Colonic mucosa (tissue), 4 donors: ENCODE data around the gene RBL2. TPM values are rescaled to one million over a fixed set of nuclear protein-coding genes. Genes with fewer than 3 reads are reported as not detected.
"Not testable (repeated sequence)": the region's sequence is repeated elsewhere in the genome, so short reads cannot be mapped to it uniquely, and the experiment has no call there.

Source experiments
- DNase-seq: peaks from one replicate; pipeline ENCODE4 v3.0.0-alpha.2; 2020
- H3K27ac ChIP-seq: fragments of 200-600 bp; one replicate; pipeline ENCODE4 v1.8.0; 2021
- H3K27me3 ChIP-seq: fragments of 200-600 bp; one replicate; pipeline ENCODE4 v1.8.0; 2021
- H3K36me3 ChIP-seq: fragments of 200-600 bp; one replicate; pipeline ENCODE4 v1.8.0; 2021
- H3K4me1 ChIP-seq: fragments of 200-600 bp; one replicate; pipeline ENCODE4 v1.8.0; 2021; ENCODE audit warnings: mild to moderate bottlenecking
- H3K4me3 ChIP-seq: fragments of 200-600 bp; one replicate; pipeline ENCODE4 v1.8.0; 2021
- H3K9ac ChIP-seq, 2 donors: one replicate each; pipeline ENCODE4 v1.7.0; 2013; ENCODE audit warnings: control low read depth in 2 of 2, low read depth in 2 of 2, low read length in 2 of 2
- H3K9me3 ChIP-seq: fragments of 200-600 bp; one replicate; pipeline ENCODE4 v1.8.0; 2021
- CTCF ChIP-seq: fragments of 200-600 bp; IDR thresholded peaks from one replicate; pipeline ENCODE4 v1.8.0; 2022; ENCODE audit warnings: antibody characterized with exemption, mild to moderate bottlenecking
- intact Hi-C: fragments of 100-400 bp; cut with DNase I; formaldehyde crosslinking; loops from one replicate; pipeline ENCODE4 v1.14.1; 2022
- total RNA-seq, 2 donors: library from RNA; stranded (reverse); fragmentation: NEBNext Ultra II Directional in 1 of 2; extraction: Animal tissue kit (Norgen Biotek cat#: 25700) in 1 of 2; gene quantifications; one replicate each; pipeline ENCODE4 v1.2.1, GENCODE V29; 2021
- donor health status: healthy.
- donor health status: DM: no; HTN: no; CAD: no.
- donor health status: DM: no; HTN: no; CAD: no.

RBL2 gene
- total RNA-seq, 2 donors from 2014 or later: 46.9 to 61.3 TPM

- Histone ChIP-seq H3K27me3 (no peaks in the 10 kb centered on the region), H3K4me3 (no peak overlapping the region), H3K27ac (no peak overlapping the region), H3K4me1 (no peaks in the 10 kb centered on the region), H3K9ac (no peak overlapping the region), H3K36me3 (no peaks in the 10 kb centered on the region), H3K9me3 (no peaks in the 10 kb centered on the region)
- intact Hi-C loops: no loop called here
- TF ChIP-seq CTCF: no peak
- DNase-seq: no peak
Measured at GRCh38 chr16:53415504-53415903, 18.8 kb upstream of the RBL2 start.

DNA sequence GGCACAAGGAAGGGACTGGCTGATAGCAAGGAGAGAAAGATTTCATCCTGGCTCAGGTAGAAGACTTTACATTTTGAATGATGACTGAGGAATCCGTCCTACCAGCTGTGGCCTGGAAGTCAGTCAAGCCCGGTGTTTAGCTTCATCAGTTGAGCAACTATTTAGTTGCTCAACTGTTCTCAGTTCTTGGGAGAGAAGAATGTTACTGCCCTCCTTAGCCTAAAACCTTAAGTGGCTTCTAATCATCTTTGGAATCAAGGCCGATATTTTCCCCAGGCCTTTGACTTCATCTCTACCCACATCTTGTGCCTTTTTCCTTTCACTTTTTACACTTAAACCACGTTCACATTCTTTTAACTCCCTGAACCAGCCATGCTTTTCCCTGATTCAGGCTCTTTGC, 17.3 kb upstream of the RBL2 start:
- intact Hi-C loops: no loop called here

DNA sequence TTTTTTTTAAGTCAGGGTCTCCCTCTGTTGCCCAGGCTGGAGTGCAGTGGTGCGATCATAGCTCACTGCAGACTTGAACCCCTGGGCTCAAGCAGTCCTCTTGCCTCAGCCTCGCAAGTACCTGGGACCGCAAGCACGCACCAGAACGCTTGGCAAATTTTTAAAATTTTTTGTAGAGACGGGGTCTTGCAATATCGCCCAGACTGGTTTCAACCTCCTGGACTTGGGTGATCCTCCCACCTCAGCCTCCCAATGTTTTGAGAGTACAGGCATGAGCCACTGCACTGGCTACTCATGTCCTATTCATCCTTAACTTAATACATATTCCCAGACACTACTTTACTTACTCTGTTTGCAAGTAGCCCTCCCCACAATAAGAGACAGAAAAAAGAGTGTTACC, 16.3 kb upstream of the RBL2 start:
- no peaks in the 10 kb centered on the region for H3K27me3 ChIP-seq
- no peak for DNase-seq
- TF ChIP-seq CTCF: no peak
- H3K27ac ChIP-seq: no peak overlapping the region
- H3K9me3 ChIP-seq: no peaks in the 10 kb centered on the region
- no peaks in the 10 kb centered on the region for H3K4me1 ChIP-seq
- H3K36me3 ChIP-seq: no peaks in the 10 kb centered on the region
- intact Hi-C loops: no loop called here
- H3K4me3 ChIP-seq: no peak overlapping the region
- no peak overlapping the region for H3K9ac ChIP-seq

More for the DNA sequence above, 17.3 kb upstream of the RBL2 start:
- H3K9ac ChIP-seq: no peak overlapping the region
- H3K4me1 ChIP-seq: no peaks in the 10 kb centered on the region
- H3K27me3 ChIP-seq: no peaks in the 10 kb centered on the region
- DNase-seq: no peak
- H3K36me3 ChIP-seq: no peaks in the 10 kb centered on the region
- no peak overlapping the region for H3K4me3 ChIP-seq
- no peak for TF ChIP-seq CTCF
- H3K27ac ChIP-seq: no peak overlapping the region
- H3K9me3 ChIP-seq: no peaks in the 10 kb centered on the region

- H3K36me3 ChIP-seq, H3K9me3 ChIP-seq, DNase-seq, H3K9ac ChIP-seq, H3K4me3 ChIP-seq, intact Hi-C loops, H3K27ac ChIP-seq, H3K27me3 ChIP-seq, H3K4me1 ChIP-seq: not testable (repeated sequence)
Measured at GRCh38 chr16:53419383-53419709, 14.9 kb upstream of the RBL2 start.

DNA sequence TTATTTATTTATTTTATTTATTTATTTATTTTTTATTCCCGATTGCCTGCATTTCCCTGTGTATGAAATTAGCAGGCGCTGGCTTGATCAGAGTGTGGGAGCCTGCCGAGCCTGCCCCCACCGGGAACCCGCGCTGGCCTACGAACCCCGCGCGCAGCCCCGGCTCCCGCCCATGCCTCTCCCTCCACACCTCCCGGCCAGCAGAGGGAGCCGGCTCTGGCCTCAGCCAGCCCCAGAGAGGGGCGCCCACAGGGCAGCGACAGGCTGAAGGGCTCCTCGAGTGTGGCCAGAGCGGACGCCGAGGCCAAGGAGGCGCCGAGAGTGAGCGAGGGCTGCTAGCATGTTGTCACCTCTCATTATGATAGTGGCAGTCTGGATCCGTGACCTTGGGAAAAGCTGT, 13.0 kb upstream of the RBL2 start:
- H3K27ac ChIP-seq: no peak overlapping the region
- H3K9ac ChIP-seq: no peak overlapping the region
- H3K4me3 ChIP-seq: no peak overlapping the region
- H3K9me3 ChIP-seq: no peaks in the 10 kb centered on the region
- no peaks in the 10 kb centered on the region for H3K27me3 ChIP-seq
- no peak for DNase-seq
- no peaks in the 10 kb centered on the region for H3K4me1 ChIP-seq
- intact Hi-C loops: no loop called here
- no peaks in the 10 kb centered on the region for H3K36me3 ChIP-seq
- no peak for TF ChIP-seq CTCF

DNA sequence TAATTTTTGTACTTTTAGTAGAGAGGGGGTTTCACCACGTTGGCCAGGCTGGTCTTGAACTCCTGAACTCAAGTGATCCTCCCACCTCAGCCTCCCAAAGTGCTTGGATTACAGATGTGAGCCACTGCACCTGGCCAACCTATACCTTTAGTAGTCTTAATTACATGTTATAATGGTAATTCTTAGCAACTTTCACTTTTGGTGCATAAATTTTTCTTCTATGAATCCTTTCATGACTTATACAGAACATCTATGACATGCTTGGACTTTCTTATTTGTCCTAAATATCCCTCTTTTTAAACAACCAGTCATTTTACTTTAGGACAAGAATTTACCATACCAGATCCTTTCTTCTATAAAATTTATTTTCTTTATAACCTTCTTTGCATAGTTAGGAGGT, 10.3 kb upstream of the RBL2 start:
- H3K27ac ChIP-seq, H3K27me3 ChIP-seq, DNase-seq, H3K9ac ChIP-seq, H3K4me3 ChIP-seq, intact Hi-C loops, H3K36me3 ChIP-seq, H3K9me3 ChIP-seq, H3K4me1 ChIP-seq: not testable (repeated sequence)

GRCh38 chr16:53428681-53429080, 5.6 kb upstream of the RBL2 start:
- Histone ChIP-seq H3K4me3 (no peak overlapping the region), H3K36me3 (no peaks in the 10 kb centered on the region), H3K9me3 (no peaks in the 10 kb centered on the region), H3K27ac (no peak overlapping the region), H3K9ac (no peak overlapping the region), H3K4me1 (no peaks in the 10 kb centered on the region), H3K27me3 (no peaks in the 10 kb centered on the region)
- intact Hi-C loops: no loop called here
- DNase-seq: no peak
- TF ChIP-seq CTCF: no peak
